Transverse colon (tissue), 4 donors: ENCODE measurements around the gene MLF2. TPM values are rescaled to one million over a fixed set of nuclear protein-coding genes. Genes with fewer than 3 reads are reported as not detected.

ENCODE experiments used
- DNase-seq: peaks from one replicate; pipeline ENCODE4 v3.0.0-alpha.2; 2019
- H3K27ac ChIP-seq, 4 donors: fragments of 200-600 bp; sonication (generic); 2 replicates each; pipeline ENCODE4 v1.5.1; 2016 to 2018; ENCODE audit warnings: inconsistent platforms in 4 of 4
- H3K27me3 ChIP-seq: fragments of 200-600 bp; sonication (generic); 2 replicates; pipeline ENCODE4 v1.5.1; 2017; ENCODE audit warnings: inconsistent platforms
- H3K36me3 ChIP-seq, 4 donors: fragments of 200-600 bp; sonication (generic); 2 replicates each; pipeline ENCODE4 v1.5.1; 2017 to 2019; ENCODE audit warnings: inconsistent platforms in 4 of 4
- H3K4me1 ChIP-seq, 4 donors: fragments of 200-600 bp; sonication (generic); 2 replicates each; pipeline ENCODE4 v1.5.1; 2017 to 2020; ENCODE audit warnings: inconsistent platforms in 4 of 4
- H3K4me3 ChIP-seq, 4 donors: fragments of 200-600 bp; sonication (generic); 1 replicate in 1 of 4; 2 replicates in 3 of 4; pipeline versions ENCODE4 v1.5.1 to v1.6.1; 2017 to 2019; ENCODE audit warnings: inconsistent platforms in 4 of 4
- H3K9me3 ChIP-seq, 2 donors: fragments of 200-600 bp; sonication (generic); 2 replicates each; pipeline ENCODE4 v1.5.1; 2017 to 2019; ENCODE audit warnings: inconsistent platforms in 2 of 2
- EP300 ChIP-seq: sonication (generic); formaldehyde crosslinking; IDR thresholded peaks from one replicate; pipeline ENCODE4 v1.6.1; 2017; ENCODE audit warnings: antibody characterized with exemption, low read depth
- POLR2A ChIP-seq: fragments of 450-650 bp; IDR thresholded peaks from one replicate; pipeline ENCODE4 v1.6.1; 2016; ENCODE audit warnings: antibody characterized with exemption, mild to moderate bottlenecking, moderate library complexity
- POLR2AphosphoS5 ChIP-seq, 3 donors: sonication (generic); formaldehyde crosslinking; IDR thresholded peaks; one replicate each; pipeline ENCODE4 v1.6.1; 2016; ENCODE audit warnings: antibody characterized with exemption in 3 of 3
- WGBS, 2 donors: methylation state at CpG; one replicate each; pipeline ENCODE4 v1.1.5; 2018; ENCODE audit warnings: low coverage in 1 of 2; 5-methylcytosine and 5-hydroxymethylcytosine counted together
- in situ Hi-C, 4 donors: fragments of 200-750 bp; cut with MboI; loops; one replicate each; pipeline versions ENCODE4 v1.15.0 to v1.15.1; 2017; ENCODE audit warnings: low sequenced_read_pairs in 3 of 4, low pct_ligation_motif_present in 1 of 4, low pct_unique_long_range_greater_than_20kb in 1 of 4
- intact Hi-C: fragments of 100-400 bp; cut with DNase I; formaldehyde crosslinking; loops from one replicate; pipeline ENCODE4 v1.15.1; 2023; ENCODE audit warnings: low total_unique reads
- total RNA-seq, 4 donors: library from RNA; depleted of rRNA; stranded (reverse); fragments of >200 nt; gene quantifications; one replicate each; pipeline ENCODE4 v1.1.0, GENCODE V29; 2016
- TF ChIP-seq, protein P1 (sequence below), 5 experiments: fragments of 200-600 bp in 3 of 5; fragments of 450-650 bp in 2 of 5; sonication (generic) in 3 of 5; IDR thresholded peaks; 1 replicate in 2 of 5; 2 replicates in 3 of 5; pipeline ENCODE4 v1.5.1; 2016 to 2017; ENCODE audit warnings: antibody characterized with exemption in 5 of 5, inconsistent platforms in 3 of 5, mild to moderate bottlenecking in 2 of 5, moderate library complexity in 1 of 5

MLF2 gene
- total RNA-seq, 4 donors from 2014 or later, result 100 to 360 (median 164) TPM

DNA sequence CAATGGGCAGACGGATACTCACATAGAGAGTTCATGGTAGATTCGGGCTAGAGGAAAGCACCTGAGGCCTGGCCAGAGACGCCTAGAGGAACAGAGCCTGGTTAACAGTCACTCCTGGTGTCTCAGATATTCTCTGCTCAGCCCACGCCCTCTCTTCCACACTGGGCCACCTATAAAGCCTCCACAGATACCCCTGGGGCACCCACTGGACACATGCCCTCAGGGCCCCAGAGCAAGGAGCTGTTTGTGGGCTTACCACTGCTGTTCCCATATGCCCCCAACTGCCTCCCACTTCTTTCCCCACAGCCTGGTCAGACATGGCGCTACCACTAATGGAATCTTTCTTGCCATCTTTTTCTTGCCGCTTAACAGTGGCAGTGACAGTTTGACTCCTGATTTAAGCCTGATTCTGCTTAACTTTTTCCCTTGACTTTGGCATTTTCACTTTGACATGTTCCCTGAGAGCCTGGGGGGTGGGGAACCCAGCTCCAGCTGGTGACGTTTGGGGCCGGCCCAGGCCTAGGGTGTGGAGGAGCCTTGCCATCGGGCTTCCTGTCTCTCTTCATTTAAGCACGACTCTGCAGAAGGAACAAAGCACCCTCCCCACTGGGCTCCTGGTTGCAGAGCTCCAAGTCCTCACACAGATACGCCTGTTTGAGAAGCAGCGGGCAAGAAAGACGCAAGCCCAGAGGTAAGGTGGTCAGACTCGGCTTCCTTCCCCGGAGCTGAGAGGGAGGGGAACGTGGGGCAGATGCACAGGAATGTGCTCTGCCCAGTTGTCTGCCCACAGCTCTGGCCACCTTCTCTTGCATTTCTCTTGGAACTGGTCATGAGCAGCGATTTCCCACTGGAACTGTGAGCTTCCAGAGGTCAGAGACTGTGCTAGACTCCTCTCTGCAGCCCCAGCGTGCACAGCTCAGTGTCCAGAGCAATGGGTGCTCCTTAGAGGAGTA is 36.3 kb upstream of the MLF2 start, which contains the start of gene CD4:
TSS of gene CD4 (plus strand) at position 557 of the 953 bp plus-strand sequence. CDS start 10,611 bp downstream, outside the sequence.
- H3K27me3 ChIP-seq, result no peaks in the 10 kb centered on the region
- no peaks in the 10 kb centered on the region for H3K36me3 ChIP-seq
- peak within 1 kb of the TSS in 2 of 4 donors; percentile 10 to 43 for H3K4me3 ChIP-seq
- TF ChIP-seq POLR2A, result peak; percentile 58
- TF ChIP-seq POLR2AphosphoS5 (IDR thresholded peaks at IDR 0.05), result peak; percentile 17 to 65 (median 39)
- TF ChIP-seq, protein P1, sequence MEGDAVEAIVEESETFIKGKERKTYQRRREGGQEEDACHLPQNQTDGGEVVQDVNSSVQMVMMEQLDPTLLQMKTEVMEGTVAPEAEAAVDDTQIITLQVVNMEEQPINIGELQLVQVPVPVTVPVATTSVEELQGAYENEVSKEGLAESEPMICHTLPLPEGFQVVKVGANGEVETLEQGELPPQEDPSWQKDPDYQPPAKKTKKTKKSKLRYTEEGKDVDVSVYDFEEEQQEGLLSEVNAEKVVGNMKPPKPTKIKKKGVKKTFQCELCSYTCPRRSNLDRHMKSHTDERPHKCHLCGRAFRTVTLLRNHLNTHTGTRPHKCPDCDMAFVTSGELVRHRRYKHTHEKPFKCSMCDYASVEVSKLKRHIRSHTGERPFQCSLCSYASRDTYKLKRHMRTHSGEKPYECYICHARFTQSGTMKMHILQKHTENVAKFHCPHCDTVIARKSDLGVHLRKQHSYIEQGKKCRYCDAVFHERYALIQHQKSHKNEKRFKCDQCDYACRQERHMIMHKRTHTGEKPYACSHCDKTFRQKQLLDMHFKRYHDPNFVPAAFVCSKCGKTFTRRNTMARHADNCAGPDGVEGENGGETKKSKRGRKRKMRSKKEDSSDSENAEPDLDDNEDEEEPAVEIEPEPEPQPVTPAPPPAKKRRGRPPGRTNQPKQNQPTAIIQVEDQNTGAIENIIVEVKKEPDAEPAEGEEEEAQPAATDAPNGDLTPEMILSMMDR (IDR thresholded peaks at IDR 0.05), result no peak
- TF ChIP-seq EP300, result no peak
- H3K9me3 ChIP-seq, result no peaks in the 10 kb centered on the region
- H3K27ac ChIP-seq, result peak within 1 kb of the TSS; percentile 59 to 79 (median 74)
- DNase-seq, result peak; percentile 67
- peaks cover 0 to 14% (median 3%) of the 10 kb centered on the region in 4 donors for H3K4me1 ChIP-seq
- in situ Hi-C loops, result no loop called here
- 66% methylated on average over 18 of the region's 18 CpGs; no CpG with 5 or more reads in 1 of the 2 donors for WGBS, 2 donors
- intact Hi-C loops, result no loop called here

DNA sequence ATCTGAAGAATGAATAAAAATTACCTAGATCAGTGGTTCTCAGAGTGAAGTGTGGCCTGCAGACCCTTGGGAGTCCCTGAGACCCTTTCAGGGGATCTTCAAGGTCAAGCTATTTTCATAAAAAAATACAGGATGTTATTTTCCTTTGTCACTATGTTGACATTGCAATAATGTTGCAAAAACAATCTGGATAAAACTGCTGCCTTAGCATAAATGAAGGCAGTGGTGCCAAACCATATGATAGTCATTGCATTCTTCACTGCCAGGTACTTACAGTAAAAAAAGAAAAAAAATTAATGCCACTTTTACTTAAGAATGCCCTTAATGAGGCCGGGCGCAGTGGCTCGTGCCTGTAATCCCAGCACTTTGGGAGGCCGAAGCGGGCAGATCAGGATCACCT is 34.4 kb upstream of the MLF2 start:
- intact Hi-C loops, result no loop called here
- Histone ChIP-seq H3K27me3 (no peaks in the 10 kb centered on the region), H3K9me3 (no peaks in the 10 kb centered on the region), H3K36me3 (no peaks in the 10 kb centered on the region), H3K27ac (no peak overlapping the region), H3K4me1 (peaks cover 0 to 4% (median 0%) of the 10 kb centered on the region in 4 donors), H3K4me3 (no peak overlapping the region)
- no peak for TF ChIP-seq POLR2AphosphoS5 (IDR thresholded peaks at IDR 0.05)
- no peak for TF ChIP-seq EP300
- TF ChIP-seq, protein P1 (IDR thresholded peaks at IDR 0.05), result no peak
- no peak for TF ChIP-seq POLR2A
- in situ Hi-C loops, result no loop called here
- DNase-seq, result no peak
- WGBS, 2 donors, result 92 to 98% methylated on average over 4 to 5 of the region's 5 CpGs

DNA sequence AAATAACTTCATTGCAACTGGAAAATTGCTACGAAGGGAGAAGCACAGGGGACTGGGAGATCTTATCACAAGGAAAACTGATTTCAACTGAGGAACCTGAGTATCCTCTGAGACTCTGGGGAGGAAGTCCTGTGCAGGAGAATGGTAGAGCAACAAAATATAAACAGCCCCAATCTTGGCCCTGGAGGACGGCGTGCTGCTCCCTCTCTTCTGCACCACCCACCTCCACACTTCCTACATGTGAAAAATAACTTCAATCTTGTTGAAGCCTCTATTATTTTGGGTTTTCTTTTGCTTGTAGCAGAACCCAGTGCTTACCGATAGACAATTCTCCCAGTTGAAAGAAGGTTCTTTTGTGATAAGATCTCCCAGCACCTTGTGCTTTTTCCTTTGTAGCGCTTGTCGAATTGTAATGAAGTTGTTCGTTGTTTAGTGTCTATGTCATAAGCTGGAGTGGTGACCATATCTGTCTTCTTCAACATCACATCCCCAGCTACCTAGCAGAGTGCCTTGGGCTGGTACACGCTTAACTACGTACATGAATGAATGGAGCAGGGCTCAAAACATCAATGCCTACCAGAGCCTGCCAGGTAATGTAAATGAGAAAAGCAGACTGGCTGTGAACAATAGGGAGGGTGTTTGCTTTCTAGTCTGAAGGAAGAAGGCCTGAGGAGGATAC is 33.6 kb upstream of the MLF2 start:
- DNase-seq, result no peak
- no peak overlapping the region for H3K4me3 ChIP-seq
- H3K4me1 ChIP-seq, result no peaks in the 10 kb centered on the region
- peak overlapping the region in 1 of 4 donors; percentile 1 for H3K27ac ChIP-seq
- no peaks in the 10 kb centered on the region for H3K9me3 ChIP-seq
- 71 to 87% methylated on average over 1 to 9 of the region's 9 CpGs for WGBS, 2 donors
- in situ Hi-C loops, result no loop called here
- TF ChIP-seq POLR2A, result no peak
- TF ChIP-seq, protein P1 (IDR thresholded peaks at IDR 0.05), result no peak
- TF ChIP-seq POLR2AphosphoS5 (IDR thresholded peaks at IDR 0.05), result no peak
- TF ChIP-seq EP300, result no peak
- intact Hi-C loops, result no loop called here
- H3K27me3 ChIP-seq, result no peaks in the 10 kb centered on the region
- no peaks in the 10 kb centered on the region for H3K36me3 ChIP-seq

DNA sequence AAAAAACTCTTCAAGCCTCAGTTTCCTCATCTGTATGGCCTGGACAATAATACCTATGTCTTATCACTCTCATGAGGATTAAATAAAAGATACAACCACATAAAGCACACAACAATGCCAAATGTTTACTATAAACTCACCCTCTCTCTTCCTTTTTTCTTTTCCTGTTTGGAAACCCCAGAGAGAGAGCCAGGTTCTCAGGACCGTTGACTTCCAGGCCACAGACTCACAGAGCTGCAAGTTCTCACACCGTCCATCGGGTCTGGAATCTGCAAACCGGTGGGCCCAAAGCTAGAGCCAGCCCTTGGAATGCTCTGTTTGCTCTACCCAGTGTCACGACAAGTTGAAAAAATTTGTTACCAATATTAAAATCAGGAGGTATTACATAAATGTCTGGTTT is 31.8 kb upstream of the MLF2 start:
- Histone ChIP-seq H3K4me1 (peaks cover 0 to 6% (median 0%) of the 10 kb centered on the region in 4 donors), H3K27me3 (no peaks in the 10 kb centered on the region), H3K4me3 (no peak overlapping the region), H3K36me3 (no peaks in the 10 kb centered on the region), H3K9me3 (no peaks in the 10 kb centered on the region), H3K27ac (no peak overlapping the region)
- 40 to 71% methylated on average over 1 to 5 of the region's 5 CpGs for WGBS, 2 donors
- intact Hi-C loops, result loop anchor here (5.0 kb wide), 1 partner anchor 37 kb away; no protein-coding TSS in a partner anchor
- DNase-seq, result no peak
- TF ChIP-seq POLR2AphosphoS5 (IDR thresholded peaks at IDR 0.05), result no peak
- no peak for TF ChIP-seq EP300
- TF ChIP-seq, protein P1 (IDR thresholded peaks at IDR 0.05), result no peak
- no peak for TF ChIP-seq POLR2A
- in situ Hi-C loops, result no loop called here
